GM12878 (cell line): Measurements from ENCODE around the gene TJAP1. TPM values are rescaled to one million over a fixed set of nuclear protein-coding genes. Genes with fewer than 3 reads are reported as not detected.

Source experiments
- ATAC-seq: fragments of 200-7000 bp; cut with Tn5 transposase; 3 replicates; pipeline ENCODE4 v1.9.1; 2020; ENCODE audit warnings: mild to moderate bottlenecking, moderate library complexity
- BruUV-seq: library from RNA; stranded (reverse); fragments of 400-500 nt; replicated peaks from 2 replicates; lab custom pipeline; 2021; lab: Mats Ljungman, UMichigan
- CTCF ChIA-PET: fragments of 300-600 bp; sonication (Branson Sonifier 250); formaldehyde crosslinking; extraction: SDS; loops from one replicate; lab custom pipeline; 2021; ENCODE audit warnings: inconsistent platforms; lab: Yijun Ruan, JAX
- POLR2A ChIA-PET: fragments of 350-600 bp; formaldehyde crosslinking; extraction: SDS; loops from one replicate; lab custom pipeline; 2021; ENCODE audit warnings: inconsistent platforms; lab: Charles Lee
- RAD21 ChIA-PET: fragments of 300-600 bp; sonication (Branson Sonifier 250); formaldehyde crosslinking; loops from one replicate; lab custom pipeline; 2023; ENCODE audit warnings: antibody characterized with exemption; ENCODE audit not compliant: unreplicated experiment; lab: Charles Lee
- SMC1A ChIA-PET: fragments of 300-600 bp; sonication (Branson Sonifier 250); formaldehyde crosslinking; loops from one replicate; lab custom pipeline; 2023; ENCODE audit not compliant: unreplicated experiment, uncharacterized antibody; lab: Charles Lee
- DNase-seq: peaks from one replicate; pipeline ENCODE4 v3.0.0-alpha.2; 2011; ENCODE audit warnings: low read depth, low spot score
- FAIRE-seq: peaks from 3 replicates; lab custom pipeline; 2011; peaks lifted over from hg19 to GRCh38; lab: Jason Lieb, UNC
- H2AFZ ChIP-seq: 2 replicates; pipeline ENCODE4 v1.6.0; 2011; ENCODE audit warnings: low read depth, low read length, control low read depth; ENCODE audit not compliant: control insufficient read depth
- H3K27ac ChIP-seq: 2 replicates; pipeline ENCODE4 v1.5.1; 2011; ENCODE audit warnings: control low read depth; ENCODE audit not compliant: control insufficient read depth, insufficient read depth
- H3K27me3 ChIP-seq, 2 experiments: replicated peaks in 1 of 2; 2 replicates each; pipeline versions ENCODE4 v1.6.0 to v1.6.1; 2011; ENCODE audit warnings: low read length in 1 of 2; ENCODE audit not compliant: control insufficient read depth in 2 of 2, insufficient read depth in 2 of 2
- H3K36me3 ChIP-seq, 2 experiments: 2 replicates each; pipeline ENCODE4 v1.5.1; 2011; ENCODE audit warnings: low read length in 1 of 2; ENCODE audit not compliant: control insufficient read depth in 2 of 2, insufficient read depth in 2 of 2
- H3K4me1 ChIP-seq: 2 replicates; pipeline ENCODE4 v1.6.1; 2011; ENCODE audit warnings: mild to moderate bottlenecking, low read length, moderate library complexity, mixed read lengths; ENCODE audit not compliant: control insufficient read depth, insufficient read depth
- H3K4me2 ChIP-seq: 2 replicates; pipeline ENCODE4 v1.6.0; 2011; ENCODE audit warnings: control low read depth; ENCODE audit not compliant: control insufficient read depth, insufficient read depth
- H3K4me3 ChIP-seq: fragments of 200-600 bp; sonication (generic); 2 replicates; pipeline ENCODE4 v1.5.1; 2016
- H3K79me2 ChIP-seq: 2 replicates; pipeline ENCODE4 v1.6.0; 2011; ENCODE audit warnings: low read length; ENCODE audit not compliant: control insufficient read depth, insufficient read depth
- H3K9ac ChIP-seq: 2 replicates; pipeline ENCODE4 v1.8.0; 2011; ENCODE audit warnings: low read length, control low read depth, mixed read lengths; ENCODE audit not compliant: control insufficient read depth, insufficient read depth
- H3K9me3 ChIP-seq: replicated peaks from 3 replicates; pipeline ENCODE4 v1.5.1; 2011; ENCODE audit warnings: mild to moderate bottlenecking, low read length; ENCODE audit not compliant: control insufficient read depth, insufficient read depth
- H4K20me1 ChIP-seq: 2 replicates; pipeline ENCODE4 v1.6.0; 2011; ENCODE audit not compliant: control insufficient read depth, insufficient read depth
- CTCF ChIP-seq, 3 experiments: IDR thresholded peaks in 2 of 3; conservative IDR thresholded peaks in 1 of 3; 2 replicates each; pipeline ENCODE4 v1.5.1; 2011; ENCODE audit warnings: low read depth in 3 of 3, low read length in 3 of 3, mild to moderate bottlenecking in 3 of 3, control low read depth in 2 of 3, moderate library complexity in 2 of 3, inconsistent platforms in 1 of 3, mixed read lengths in 1 of 3; ENCODE audit not compliant: control insufficient read depth in 2 of 3, insufficient read depth in 1 of 3; ENCODE audit errors: extremely low read depth in 1 of 3
- LARP7 ChIP-seq: fragments of 450-650 bp; IDR thresholded peaks from 2 replicates; pipeline ENCODE4 v1.6.1; 2017; ENCODE audit warnings: mild to moderate bottlenecking
- RAD21 ChIP-seq: IDR thresholded peaks from 2 replicates; pipeline ENCODE4 v1.6.1; 2011; ENCODE audit warnings: mild to moderate bottlenecking, low read depth, low read length, moderate library complexity; ENCODE audit not compliant: insufficient read depth
- SMC3 ChIP-seq: IDR thresholded peaks from 2 replicates; pipeline ENCODE4 v1.6.1; 2011; ENCODE audit warnings: low read length, improper control_type of control experiment, borderline replicate concordance
- WGBS: methylation state at CpG from one replicate; pipeline ENCODE4 v1.1.6; 2016; ENCODE audit warnings: low lambda C conversion rate; ENCODE audit not compliant: insufficient replicate concordance, insufficient coverage; ENCODE audit errors: missing lambda C conversion rate; 5-methylcytosine and 5-hydroxymethylcytosine counted together
- in situ Hi-C: fragments of 300-500 bp; cut with MboI; formaldehyde crosslinking; loops from 9 replicates; pipeline ENCODE4 v1.14.3; 2018; ENCODE audit warnings: mixed read lengths
- intact Hi-C: fragments of 100-400 bp; cut with micrococcal nuclease; formaldehyde crosslinking; loops from one replicate; pipeline ENCODE4 v1.14.2; 2022; ENCODE audit not compliant: unreplicated experiment
- polyA plus RNA-seq, 11 experiments: library from polyadenylated mRNA; depleted of rRNA in 4 of 11; unstranded in 6 of 11; stranded (reverse) in 5 of 11; fragments of >200 nt; fragmentation: Nextera tagmentation in 4 of 11; fragmentation: Illumina TruSeq in 1 of 11; extraction: Ambion mirVana in 4 of 11; extraction: Trizol in 1 of 11; gene quantifications; 1 replicate in 1 of 11; 2 replicates in 10 of 11; pipeline versions ENCODE4 v1.2.1 to v1.2.3, GENCODE V29; 2011 to 2016; ENCODE audit warnings: inconsistent platforms in 2 of 11, missing spikeins in 2 of 11, low read depth in 1 of 11
- total RNA-seq, 4 experiments: library from RNA; depleted of rRNA in 3 of 4; stranded (reverse); fragments of >200 nt in 3 of 4; fragmentation: Illumina TruSeq in 1 of 4; extraction: Trizol in 1 of 4; gene quantifications; 2 replicates each; pipeline versions ENCODE4 v1.2.1 to v1.2.3, GENCODE V29; 2013 to 2021

TJAP1 gene
- total and polyA plus RNA-seq, 10 of the 15 experiments (the other 5 are each of a cell fraction or from before 2014, with no cell fraction given) = 0.11 to 22.6 (median 12.8) TPM

- no peak overlapping the region for H2AFZ ChIP-seq
- no peaks in the 10 kb centered on the region for H3K79me2 ChIP-seq
- FAIRE-seq (no peak), DNase-seq (no peak), ATAC-seq (peak; percentile 77)
- 79% methylated on average over 18 of the region's 18 CpGs for WGBS
- H3K27me3 ChIP-seq = no peaks in the 10 kb centered on the region
- no peaks in the 10 kb centered on the region; the same call in 1 of the 2 replicates for H4K20me1 ChIP-seq
- ChIA-PET POLR2A (interaction anchor here (0.6 to 1.0 kb wide), 3 partner anchors 20 to 98 kb away, joined by 3 to 6 read pairs (median 3); no protein-coding TSS in a partner anchor), CTCF (interaction anchor here (0.9 to 7.6 kb wide), 8 partner anchors 10 to 141 kb away, joined by 3 to 70 read pairs (median 4); partner anchors contain the start of gene LRRC73), SMC1A (interaction anchor here (1.3 kb wide), 1 partner anchor 38 kb away, joined by 5 read pairs; no protein-coding TSS in a partner anchor), RAD21 (interaction anchor here (1.1 to 1.7 kb wide), 2 partner anchors 9 to 233 kb away, joined by 3 to 8 read pairs; no protein-coding TSS in a partner anchor)
- H3K9me3 ChIP-seq = no peaks in the 10 kb centered on the region
- no TSS peak for BruUV-seq
- peaks cover 7 to 10% of the 10 kb centered on the region in 2 experiments; a peak in 3 of 4 replicates for H3K36me3 ChIP-seq
- H3K4me3 ChIP-seq = no peak overlapping the region
- no peak overlapping the region for H3K9ac ChIP-seq
- H3K4me1 ChIP-seq = no peaks in the 10 kb centered on the region
- in situ Hi-C loops (no loop called here), intact Hi-C loops (loop anchor here (1.0 kb wide), 1 partner anchor 233 kb away; no protein-coding TSS in a partner anchor)
- H3K4me2 ChIP-seq = no peak overlapping the region
- TF ChIP-seq CTCF (IDR thresholded peaks at IDR 0.05 in 2 of 3, conservative IDR thresholded peaks at IDR 0.05 in 1 of 3; ENCODE audit: control insufficient read depth in 2 of 3, extremely low read depth in 1 of 3, insufficient read depth in 1 of 3, low read depth in 3 of 3, low read length in 3 of 3) = peak; percentile 53 to 56 (median 55)
- TF ChIP-seq LARP7 = no peak
- TF ChIP-seq RAD21 = peak; percentile 60
- 0 out of 2 replicates have a peak, but pooled peaks have one; percentile 20 for TF ChIP-seq SMC3
- no peak overlapping the region for H3K27ac ChIP-seq
Measured at GRCh38 chr6:43496370-43497128, 19.2 kb downstream of the TJAP1 start.
